DND-41 (cell line): ENCODE measurements around the gene ATXN7L1.

Source experiments
- CTCF ChIP-seq: IDR thresholded peaks from 2 replicates; pipeline ENCODE4 v1.5.1; 2012; ENCODE audit warnings: borderline replicate concordance, low read length, moderate library complexity, mild to moderate bottlenecking; ENCODE audit not compliant: poor library complexity, severe bottlenecking; ENCODE audit errors: extremely low read depth
- EZH2 ChIP-seq: IDR thresholded peaks from 3 replicates; pipeline ENCODE4 v1.6.1; 2012; ENCODE audit warnings: borderline replicate concordance, low read depth, mild to moderate bottlenecking, moderate library complexity, low read length, inconsistent platforms; ENCODE audit not compliant: severe bottlenecking

DNA sequence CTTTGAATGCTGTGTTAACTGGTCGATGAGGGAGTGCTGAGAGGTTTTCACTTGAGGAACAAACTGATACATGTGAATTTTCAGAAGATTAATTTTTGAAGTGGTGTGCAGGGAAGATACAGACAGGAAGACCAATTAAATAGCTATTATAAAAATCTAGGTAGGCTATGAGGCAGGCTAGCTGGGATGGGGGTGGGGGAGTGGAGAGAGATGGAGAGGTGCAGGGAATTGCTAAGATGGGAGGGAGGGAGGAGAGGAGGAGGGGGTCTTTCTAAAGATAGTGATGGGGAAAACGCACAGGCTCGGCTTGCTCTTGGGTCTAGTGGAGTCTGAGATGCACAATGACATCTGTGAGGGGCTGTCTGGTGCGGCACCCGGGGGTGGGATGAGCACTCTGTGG is 15.2 kb downstream of the ATXN7L1 start:
- TF ChIP-seq CTCF = no peak
- no peak for TF ChIP-seq EZH2
